Middle frontal gyrus (tissue), 1 donor: ENCODE measurements around the gene TOP2A.
A peak's percentile ranks its signal among the peaks of the same experiment; 100 is the strongest.

Source experiments
- DNase-seq: peaks from one replicate; pipeline ENCODE4 v3.0.0-alpha.2; 2015; ENCODE audit warnings: low spot score; ENCODE audit errors: extremely low spot score

Gene TOP2A, protein sequence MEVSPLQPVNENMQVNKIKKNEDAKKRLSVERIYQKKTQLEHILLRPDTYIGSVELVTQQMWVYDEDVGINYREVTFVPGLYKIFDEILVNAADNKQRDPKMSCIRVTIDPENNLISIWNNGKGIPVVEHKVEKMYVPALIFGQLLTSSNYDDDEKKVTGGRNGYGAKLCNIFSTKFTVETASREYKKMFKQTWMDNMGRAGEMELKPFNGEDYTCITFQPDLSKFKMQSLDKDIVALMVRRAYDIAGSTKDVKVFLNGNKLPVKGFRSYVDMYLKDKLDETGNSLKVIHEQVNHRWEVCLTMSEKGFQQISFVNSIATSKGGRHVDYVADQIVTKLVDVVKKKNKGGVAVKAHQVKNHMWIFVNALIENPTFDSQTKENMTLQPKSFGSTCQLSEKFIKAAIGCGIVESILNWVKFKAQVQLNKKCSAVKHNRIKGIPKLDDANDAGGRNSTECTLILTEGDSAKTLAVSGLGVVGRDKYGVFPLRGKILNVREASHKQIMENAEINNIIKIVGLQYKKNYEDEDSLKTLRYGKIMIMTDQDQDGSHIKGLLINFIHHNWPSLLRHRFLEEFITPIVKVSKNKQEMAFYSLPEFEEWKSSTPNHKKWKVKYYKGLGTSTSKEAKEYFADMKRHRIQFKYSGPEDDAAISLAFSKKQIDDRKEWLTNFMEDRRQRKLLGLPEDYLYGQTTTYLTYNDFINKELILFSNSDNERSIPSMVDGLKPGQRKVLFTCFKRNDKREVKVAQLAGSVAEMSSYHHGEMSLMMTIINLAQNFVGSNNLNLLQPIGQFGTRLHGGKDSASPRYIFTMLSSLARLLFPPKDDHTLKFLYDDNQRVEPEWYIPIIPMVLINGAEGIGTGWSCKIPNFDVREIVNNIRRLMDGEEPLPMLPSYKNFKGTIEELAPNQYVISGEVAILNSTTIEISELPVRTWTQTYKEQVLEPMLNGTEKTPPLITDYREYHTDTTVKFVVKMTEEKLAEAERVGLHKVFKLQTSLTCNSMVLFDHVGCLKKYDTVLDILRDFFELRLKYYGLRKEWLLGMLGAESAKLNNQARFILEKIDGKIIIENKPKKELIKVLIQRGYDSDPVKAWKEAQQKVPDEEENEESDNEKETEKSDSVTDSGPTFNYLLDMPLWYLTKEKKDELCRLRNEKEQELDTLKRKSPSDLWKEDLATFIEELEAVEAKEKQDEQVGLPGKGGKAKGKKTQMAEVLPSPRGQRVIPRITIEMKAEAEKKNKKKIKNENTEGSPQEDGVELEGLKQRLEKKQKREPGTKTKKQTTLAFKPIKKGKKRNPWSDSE (N-terminal part only)

DNA sequence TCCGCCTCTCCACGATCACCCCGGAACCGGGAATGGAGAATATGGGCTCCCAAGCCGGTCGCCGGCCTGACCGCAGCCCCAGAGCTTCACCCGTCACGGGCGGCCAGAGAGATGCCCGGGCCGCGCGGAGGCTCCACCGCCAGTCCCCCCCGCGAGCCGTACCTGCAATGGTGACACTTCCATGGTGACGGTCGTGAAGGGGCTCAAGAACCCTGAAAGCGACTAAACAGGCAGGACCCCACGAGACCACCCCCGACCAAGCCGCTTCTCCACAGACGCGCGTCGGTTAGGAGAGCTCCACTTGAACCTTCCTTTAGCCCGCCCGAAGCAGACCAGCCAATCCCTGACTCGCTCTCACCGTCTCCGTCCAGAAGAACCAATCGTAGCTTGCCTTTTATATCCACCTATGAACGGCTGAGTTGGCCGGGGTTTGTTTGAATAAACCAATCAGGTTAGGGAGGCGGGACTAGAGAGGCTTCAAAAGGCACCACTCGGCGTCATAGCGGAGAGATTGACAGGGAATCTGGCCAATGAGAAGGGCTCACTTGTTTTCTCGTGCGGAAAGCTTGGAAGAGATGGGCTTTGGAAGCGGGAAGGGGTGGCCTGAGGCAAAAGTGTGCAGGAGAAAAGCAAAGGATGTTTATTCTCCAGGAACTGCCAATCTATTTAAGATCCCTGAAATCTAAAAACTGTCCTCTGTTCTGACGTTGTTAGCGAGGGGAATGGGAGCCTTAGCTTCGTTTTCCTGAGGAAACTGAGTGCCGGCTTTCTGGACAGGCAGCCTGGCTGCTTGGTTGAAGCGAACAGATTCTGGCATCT is at the start of gene TOP2A:
TOP2A (minus strand) TSS at position 288 of the 819 bp plus-strand sequence; CDS start at position 183, 105 bp downstream.
- DNase-seq, result peak; percentile 99

DNA sequence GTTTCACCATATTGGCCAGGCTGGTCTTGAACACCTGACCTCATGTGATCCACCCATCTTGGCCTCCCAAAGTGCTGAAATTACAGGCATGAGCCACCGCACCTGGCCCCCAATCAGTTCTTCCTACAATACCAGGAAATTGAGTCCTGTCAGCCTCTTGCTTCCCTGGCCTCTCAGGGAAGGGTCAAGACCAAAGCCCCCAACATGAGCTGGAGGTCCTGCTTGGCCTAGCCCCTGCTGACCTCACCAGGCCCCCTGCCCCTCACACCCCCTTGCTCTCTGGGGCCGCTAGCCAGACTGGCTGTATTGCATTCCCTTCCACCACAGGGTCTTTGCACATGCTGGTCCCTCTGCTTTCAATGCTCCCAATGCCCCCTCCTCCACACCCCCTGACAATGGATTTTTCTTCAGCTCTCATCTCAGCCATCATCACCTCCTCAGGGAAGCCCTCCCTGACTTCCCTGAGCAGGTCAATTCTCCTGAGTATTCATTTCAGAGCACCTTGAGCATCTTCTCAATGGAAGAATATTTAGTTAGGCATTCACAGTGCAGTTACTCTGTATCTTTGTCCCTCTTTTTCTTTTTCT is 49.7 kb upstream of the TOP2A start:
- no peak for DNase-seq

DNA sequence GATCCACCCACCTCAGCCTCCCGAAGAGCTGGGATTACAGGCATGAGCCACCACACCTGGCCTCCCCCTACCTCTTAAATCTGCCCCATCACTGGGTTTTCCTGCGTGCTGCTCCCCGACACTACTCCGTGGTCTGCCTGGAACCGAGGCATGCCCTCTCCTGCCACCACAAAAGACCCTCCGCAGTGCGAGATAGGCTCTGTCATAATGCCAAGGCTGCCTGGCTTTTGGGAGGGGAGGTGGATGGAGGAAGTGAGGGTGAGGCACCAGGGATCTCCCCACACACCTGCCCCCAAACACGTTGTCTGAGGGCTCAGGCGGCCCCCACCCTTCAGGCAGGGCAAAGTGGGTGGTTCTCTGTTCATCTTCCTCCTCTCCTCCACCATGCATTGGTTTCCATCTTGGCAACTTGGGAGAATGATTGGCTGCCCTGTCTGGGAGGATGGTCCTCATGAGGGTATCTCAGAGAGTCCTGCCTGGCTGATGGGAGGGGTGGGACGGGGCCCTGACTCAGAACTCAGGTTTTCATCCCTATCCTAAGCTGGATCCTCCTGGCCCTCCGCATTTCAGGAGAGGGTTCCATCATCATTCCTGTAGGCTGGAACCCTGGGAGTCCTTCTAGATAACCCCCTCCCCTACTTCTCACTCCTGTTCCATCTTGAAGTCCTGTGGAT is 48.7 kb upstream of the TOP2A start:
- no peak for DNase-seq

DNA sequence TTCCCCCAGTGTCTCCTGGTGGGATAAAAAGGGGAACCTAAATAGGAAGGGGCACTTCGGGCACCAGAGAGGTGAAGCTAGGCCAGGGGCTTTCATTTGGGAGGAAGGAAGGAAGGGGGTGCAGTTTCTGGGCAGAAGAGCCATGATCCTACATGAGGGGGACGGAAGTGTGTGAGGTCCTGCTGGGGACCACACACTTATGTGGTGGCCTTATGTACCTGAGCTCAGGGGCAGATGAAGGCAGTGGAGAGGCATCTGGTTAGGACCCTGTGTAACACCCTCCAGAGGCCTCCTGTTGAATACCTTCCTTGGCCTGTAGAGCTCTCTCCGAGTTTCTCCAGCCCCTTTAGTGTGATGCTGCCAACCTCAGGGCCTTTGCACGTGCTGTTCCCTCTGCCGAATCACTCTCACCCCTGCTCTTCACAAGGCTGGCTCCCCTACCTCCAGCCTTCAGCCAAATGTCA is 46.7 kb upstream of the TOP2A start:
- no peak for DNase-seq

DNA sequence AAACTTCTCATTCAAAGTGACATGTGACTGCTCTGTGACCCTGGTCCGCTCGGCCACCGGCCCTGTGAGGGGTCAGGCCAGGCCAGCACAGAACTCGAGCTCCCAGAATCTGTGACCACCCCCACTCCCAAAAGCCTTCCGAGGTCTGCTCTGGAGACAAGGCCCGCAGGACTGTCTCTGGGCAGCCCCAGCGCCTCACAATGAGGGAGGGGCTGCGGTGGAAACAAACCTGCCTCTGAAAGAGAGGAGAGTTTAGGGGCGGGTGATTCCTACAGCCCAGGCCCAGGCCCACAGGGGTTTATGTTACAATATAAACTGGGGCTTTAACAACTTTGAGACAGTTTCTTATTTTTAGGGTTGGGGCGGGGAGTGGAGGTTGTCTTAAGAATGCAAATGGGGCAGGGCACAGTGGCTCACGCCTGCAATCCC is 45.4 kb upstream of the TOP2A start:
- no peak for DNase-seq

DNA sequence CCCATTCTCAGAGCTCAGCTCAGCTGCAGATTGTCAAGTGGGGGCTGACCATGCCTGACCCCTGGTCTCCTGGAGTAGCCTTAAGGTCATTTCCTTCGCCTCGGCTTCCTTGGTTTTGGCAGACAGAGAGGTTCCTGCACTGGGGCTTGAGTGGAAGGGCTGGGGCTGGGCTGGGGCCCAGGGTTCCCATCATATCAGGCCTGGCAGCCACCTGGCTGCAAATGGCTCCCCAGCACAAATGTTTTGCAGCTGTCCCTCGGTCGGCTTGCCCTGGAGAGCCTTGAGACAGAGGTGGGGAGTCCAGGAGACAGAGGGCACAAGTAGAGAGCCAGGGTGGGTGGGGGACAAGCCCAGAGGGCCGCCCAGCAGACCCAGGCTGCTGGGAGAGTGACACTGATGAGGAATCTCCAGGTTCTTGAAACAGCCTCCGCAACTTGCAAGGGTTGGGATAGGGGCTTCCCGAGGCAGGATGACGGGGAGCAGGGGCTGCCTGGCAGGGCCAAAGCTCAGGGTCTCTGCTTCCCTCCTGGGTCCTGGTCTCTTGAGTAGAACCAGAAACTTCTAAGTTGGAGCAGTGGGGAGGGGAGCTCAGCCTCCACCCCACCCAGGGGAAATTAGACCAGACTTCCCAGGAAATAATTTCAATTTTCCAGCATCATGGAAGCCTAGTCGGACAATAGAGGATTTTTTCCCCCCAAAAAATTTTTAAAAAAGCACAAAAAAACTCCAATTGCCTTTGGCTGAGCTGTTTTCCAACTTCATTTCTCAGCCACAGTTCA is 44.8 kb upstream of the TOP2A start:
- DNase-seq, result no peak

DNA sequence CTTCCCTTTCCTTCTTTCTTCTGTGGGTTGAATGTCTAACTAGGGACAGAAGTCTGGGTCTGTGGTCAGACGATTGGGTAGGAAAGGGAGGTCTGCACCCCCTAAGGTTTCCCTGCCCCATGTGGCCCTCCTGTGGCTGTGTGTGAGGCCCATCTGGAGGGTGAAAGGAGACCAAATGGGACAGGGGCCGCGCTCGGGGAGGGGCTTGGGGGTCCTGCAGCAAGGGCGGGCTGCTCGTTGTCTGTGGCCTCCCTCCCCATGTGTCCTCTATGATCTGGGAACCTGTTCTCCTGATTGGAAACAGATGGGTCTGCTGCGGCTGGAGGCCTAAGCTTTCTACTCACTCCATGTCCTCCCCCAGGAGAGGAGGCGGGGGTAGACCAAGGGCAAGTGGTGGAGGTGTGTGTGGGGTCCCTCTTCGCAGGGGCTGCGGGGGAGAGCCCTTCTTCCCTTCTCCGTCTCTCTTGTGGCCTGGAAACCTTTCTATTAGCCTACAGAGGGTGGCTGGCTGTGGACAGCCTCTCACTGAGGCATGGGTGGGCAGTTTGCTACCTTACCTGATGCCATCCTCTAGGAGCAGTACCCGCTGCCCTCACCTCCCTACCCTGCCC is 44.1 kb upstream of the TOP2A start:
- DNase-seq, result no peak

DNA sequence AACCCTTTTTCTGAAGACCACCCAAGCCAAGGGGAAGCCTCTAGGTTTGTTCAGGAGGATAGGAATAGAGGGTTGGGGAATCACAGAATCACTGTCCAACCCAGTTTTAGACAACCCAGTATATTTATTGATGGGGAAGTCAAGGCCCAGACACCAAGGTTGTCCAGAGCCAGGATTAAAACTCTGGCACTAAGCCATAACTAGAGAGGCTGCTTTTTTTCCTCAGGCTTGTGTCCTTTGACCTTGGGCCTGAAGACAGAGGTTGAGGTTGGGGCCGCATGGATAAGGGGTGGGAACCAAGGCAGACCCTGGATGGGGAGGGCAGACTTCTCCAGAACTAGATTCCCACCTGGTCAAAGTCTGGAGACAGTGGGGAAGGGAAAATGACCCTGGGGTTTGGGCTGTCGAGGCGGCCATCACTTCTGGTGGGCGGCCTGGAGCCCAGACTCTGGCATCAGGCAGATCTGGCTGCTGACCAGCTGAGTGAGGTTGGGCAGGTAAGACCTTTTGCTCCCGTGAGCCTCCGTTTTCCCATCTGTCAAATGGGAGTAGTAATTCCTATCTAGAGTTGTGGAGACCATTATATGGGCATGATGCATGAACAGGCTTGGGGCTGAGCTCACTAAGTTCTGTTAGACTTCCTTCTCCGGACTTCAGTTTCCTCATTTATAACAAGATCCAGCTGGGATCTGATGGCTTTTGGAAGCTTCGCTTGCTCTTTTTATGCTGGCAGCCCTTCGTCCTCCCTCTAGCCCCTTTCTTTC is 43.5 kb upstream of the TOP2A start:
- DNase-seq, result no peak

DNA sequence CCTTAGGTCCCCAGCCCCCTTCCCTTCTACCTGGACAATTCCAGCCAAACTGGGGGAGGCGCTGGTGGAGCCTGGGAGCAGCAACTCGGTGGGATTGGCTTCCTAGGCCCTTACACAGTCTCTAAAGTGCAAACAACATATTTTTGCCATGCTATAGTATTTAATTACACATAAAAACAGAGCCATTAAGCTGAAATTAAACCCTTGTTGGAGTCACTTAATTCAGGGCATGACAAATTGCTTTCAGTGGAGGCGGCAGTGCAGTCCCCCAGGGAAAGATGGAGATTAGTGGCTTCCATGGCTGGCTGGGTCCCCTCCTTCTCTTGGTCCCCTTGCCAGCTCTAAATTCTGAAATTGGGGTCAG is 42.9 kb upstream of the TOP2A start:
- DNase-seq, result no peak

DNA sequence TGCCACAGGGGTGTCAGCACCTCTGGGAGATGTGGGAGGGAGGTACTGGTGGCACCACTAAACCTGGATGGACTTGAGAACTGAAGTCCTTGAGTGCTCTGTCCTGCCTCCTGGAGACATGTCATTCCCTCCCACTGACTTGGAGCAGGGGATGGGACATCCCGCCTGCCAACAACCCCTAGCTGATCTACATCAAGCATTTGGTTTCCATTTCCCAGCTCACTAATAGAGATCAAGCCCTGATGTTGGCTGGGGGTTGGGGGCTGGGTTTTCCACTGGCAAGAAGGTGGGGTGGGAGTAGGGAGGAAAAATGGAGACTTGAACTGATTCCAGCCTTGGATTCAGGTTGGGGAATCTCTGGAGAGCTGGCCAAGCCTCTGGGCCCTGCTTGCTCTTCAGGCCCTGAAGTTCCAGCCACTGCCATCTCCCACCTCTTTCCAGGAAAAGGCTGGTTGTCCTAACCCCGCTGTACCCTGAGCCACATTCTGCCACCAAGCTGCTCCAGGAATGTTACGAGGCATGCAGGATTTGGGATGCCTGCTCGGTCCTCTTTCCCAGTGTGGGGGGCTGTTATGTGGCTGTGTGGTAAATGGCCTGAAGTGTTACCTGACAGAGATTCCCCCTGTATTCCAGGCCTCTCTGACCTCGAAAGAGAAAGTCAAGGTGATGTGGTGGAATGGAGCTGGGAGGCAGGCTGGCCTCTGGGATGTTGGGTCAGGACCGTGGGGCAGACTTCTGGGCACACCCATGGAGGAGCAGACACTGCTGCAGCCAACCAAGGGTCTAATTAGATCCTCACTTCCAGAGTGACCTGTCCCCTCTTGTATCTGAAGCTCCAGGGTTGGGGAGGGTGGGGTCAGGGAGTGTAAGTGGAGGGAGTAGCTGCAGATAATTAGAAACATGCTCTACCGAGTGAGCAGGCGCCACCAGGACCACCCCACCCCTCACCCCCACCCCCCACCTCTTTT is 42.2 kb upstream of the TOP2A start:
- DNase-seq, result no peak

DNA sequence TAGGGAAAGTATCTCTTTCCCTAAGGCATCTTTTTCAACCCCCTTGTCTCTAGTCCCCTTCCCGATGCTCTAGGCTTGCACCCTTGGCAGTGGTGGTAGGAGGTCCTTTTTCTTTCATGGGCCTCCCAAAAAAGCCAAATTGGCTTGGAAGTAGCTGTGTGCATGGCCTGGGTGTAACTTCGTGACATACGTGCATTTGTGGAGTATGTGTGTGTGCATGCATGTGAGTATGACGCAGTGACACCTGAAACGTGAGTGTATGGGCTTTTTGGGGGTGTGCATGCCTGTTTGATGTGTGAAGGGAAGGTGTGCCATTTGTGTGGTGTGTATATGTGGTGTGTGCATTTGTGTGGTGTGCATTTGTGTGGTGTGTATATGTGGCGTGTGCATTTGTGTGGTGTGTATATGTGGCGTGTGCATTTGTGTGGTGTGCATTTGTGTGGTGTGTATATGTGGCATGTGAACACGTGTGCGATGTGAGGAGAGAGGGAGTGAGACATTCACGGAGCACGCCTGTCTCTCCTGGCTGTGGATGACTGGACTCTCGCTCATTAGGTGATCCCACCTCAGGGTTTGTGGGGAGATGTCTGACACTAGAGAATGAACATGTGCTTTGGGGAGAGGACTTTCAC is 41.3 kb upstream of the TOP2A start:
- no peak for DNase-seq

DNA sequence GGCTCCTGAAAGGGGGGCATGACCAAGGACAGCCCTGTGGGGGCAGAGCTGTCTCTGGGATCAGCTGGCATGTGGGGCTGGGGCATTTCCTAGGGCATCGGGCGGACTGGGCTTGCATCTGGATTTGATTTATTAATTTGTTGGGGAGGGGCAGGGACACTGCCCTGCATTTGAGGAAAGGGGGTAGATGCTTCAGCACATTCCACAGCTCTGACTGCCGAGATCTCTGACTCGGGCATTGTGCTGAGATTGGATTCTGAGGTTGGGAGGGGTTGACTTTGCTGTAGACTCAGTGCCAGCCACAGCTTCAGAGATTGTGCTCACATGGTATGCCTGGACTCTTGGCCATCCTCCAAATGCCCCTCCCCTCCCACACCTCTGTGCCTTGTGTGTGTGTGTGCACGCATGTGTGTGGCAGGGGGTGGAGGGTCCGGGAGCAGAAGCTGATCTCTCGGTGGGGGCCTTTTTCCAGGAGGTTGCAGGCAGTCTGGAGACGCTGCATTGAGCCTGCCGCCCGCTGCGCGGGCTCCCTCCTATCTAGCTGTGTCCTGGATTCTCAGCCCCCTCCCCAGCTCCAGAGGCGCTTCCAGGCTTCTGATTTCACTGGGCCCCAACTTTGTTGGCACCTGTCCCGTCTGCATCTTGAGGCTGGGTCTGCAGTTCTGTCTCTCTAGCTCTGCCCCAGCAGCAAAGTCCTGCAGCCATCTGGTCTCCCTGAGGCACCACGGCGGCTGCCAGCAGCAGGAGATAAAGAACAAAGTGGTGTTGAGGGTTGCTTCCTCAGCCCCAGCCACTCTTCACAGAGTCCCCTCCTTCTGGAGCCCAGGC is 40.5 kb upstream of the TOP2A start:
- no peak for DNase-seq

DNA sequence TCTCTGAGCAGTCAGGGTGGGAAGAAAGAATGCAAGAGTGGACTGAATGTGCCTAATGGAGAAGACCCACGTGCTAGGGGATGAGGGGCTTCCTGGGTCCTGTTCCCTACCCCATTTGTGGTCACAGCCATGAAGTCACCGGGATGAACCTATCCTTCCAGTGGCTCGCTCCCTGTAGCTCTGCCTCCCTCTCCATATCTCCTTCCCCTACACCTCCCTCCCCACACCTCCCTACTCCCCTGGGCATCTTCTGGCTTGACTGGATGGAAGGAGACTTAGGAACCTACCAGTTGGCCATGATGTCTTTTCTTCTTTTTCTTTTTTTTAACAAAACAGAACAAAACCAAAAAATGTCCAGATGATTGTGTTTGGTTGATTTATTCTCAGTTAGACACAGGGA is 39.7 kb upstream of the TOP2A start:
- no peak for DNase-seq

DNA sequence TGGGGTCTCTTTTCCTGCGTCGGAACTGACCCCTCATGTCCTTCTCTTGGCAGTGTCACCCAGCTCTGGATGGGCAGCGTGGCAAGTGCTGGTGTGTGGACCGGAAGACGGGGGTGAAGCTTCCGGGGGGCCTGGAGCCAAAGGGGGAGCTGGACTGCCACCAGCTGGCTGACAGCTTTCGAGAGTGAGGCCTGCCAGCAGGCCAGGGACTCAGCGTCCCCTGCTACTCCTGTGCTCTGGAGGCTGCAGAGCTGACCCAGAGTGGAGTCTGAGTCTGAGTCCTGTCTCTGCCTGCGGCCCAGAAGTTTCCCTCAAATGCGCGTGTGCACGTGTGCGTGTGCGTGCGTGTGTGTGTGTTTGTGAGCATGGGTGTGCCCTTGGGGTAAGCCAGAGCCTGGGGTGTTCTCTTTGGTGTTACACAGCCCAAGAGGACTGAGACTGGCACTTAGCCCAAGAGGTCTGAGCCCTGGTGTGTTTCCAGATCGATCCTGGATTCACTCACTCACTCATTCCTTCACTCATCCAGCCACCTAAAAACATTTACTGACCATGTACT is 38.8 kb upstream of the TOP2A start:
- no peak for DNase-seq

DNA sequence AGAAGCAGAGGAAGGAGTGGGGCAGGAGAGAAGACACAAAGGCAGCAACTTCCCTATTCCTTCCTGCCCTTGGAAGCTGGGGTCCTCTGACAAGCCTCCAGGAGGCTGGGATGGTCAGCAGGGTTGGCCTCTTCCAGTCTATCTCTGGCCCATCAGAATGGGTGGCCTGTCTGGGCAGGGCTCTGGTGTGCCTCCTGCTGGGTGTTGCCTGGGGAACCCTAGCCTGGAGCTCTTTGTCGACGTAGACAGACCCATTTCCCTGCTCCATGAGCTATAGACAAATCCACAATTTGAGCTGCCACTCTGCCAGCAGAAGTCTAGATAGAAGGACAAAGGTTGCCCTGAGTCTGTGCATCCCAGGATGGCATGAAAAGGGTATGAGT is 36.9 kb upstream of the TOP2A start:
- DNase-seq, result no peak
